ENCODE data around the gene PODXL. TPM values are rescaled to one million over a fixed set of nuclear protein-coding genes. Genes with fewer than 3 reads are reported as not detected.

PODXL gene
- total and polyA plus RNA-seq, 2 donors (not counting 3 experiments of a cell fraction or from before 2014, with no cell fraction given): 86.4 to 156 TPM

DNA sequence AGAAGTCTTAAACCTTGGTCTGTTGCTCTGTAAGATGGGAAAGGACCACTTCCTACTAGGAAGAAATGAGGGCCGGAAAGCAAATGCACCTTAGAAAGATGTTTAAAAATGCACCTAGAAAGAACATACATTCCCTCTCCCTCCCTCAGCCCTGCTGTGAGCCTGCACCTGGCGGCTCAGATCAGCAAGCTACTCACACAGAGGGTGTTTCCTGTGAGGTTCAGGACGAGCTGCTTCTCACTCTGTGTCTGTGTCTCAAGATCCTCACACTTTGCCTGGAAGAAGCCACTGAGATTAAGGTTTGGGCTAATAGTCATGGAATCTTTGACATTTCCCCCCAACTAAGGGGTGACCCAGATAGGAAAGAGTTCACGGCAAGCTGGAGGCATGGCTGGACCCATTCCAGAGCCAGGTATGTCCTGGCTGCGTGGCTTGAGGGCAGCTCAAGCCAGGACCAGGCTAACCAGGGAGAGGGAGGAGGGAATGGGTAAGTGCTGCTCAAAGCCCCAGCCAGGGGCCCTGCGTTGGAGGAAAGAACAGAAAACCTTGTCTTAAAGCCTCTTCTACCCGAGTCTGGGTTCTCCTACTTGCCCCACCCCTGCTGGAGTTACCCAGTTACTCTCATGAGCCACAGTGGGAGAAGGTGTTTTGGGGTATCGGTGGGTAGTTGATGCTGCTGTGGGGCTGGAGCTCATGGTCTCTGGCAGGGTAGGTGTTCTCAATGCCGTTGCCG, 47.5 kb downstream of the PODXL start:
- TF ChIP-seq POLR2AphosphoS5 (IDR thresholded peaks at IDR 0.05; ENCODE audit: insufficient read depth, low read depth, low read length) (no peak), MYC (IDR thresholded peaks at IDR 0.05; ENCODE audit: low read depth, low read length) (no peak), EZH2 (IDR thresholded peaks at IDR 0.05; ENCODE audit: borderline replicate concordance, low read depth, low read length, severe bottlenecking) (no peak), JUN (IDR thresholded peaks at IDR 0.05; ENCODE audit: borderline replicate concordance, insufficient read depth, insufficient read length, low read depth) (no peak), GATA2 (IDR thresholded peaks at IDR 0.05; ENCODE audit: insufficient read depth, insufficient read length, low read depth, low read length) (no peak), POLR2A (IDR thresholded peaks at IDR 0.05; ENCODE audit: low read depth, low read length) (no peak)
- TF ChIP-seq, protein P1, sequence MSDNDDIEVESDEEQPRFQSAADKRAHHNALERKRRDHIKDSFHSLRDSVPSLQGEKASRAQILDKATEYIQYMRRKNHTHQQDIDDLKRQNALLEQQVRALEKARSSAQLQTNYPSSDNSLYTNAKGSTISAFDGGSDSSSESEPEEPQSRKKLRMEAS (IDR thresholded peaks at IDR 0.05; ENCODE audit: insufficient read depth, insufficient read length): no peak
- Histone ChIP-seq H4K20me1 (replicated peaks; ENCODE audit: control insufficient read depth, extremely low read depth, insufficient read depth, low read length) (no peaks in the 10 kb centered on the region), H3K36me3 (ENCODE audit: control insufficient read depth in 2 of 2, extremely low read depth in 1 of 2, insufficient read depth in 2 of 2, low read length in 2 of 2) (peaks cover 12 to 33% of the 10 kb centered on the region in 2 experiments), H3K9me3 (replicated peaks; ENCODE audit: control insufficient read depth, insufficient read depth, low read length) (no peaks in the 10 kb centered on the region), H3K4me2 (ENCODE audit: insufficient read depth, low read length) (no peak overlapping the region), H3K9me1 (replicated peaks; ENCODE audit: control insufficient read depth, extremely low read depth, insufficient read depth, low read length) (no peaks in the 10 kb centered on the region), H3K27ac (ENCODE audit: insufficient read depth, low read depth, low read length) (no peak overlapping the region), H3K9ac (replicated peaks; ENCODE audit: extremely low read depth, insufficient read depth, low read length) (no peak overlapping the region), H2AFZ (ENCODE audit: low read depth, low read length) (no peak overlapping the region), H3K27me3 (ENCODE audit: control insufficient read depth in 2 of 2, insufficient read depth in 2 of 2, low read length in 2 of 2) (no peaks in the 10 kb centered on the region), H3K4me1 (ENCODE audit: control insufficient read depth, extremely low read depth, insufficient read depth, low read length) (peaks cover 21% of the 10 kb centered on the region), H3K79me2 (ENCODE audit: control insufficient read depth, insufficient read depth, low read length) (peaks cover 32% of the 10 kb centered on the region), H3K4me3 (replicated peaks in 1 of 3; ENCODE audit: insufficient read depth in 1 of 3, low read depth in 1 of 3, low read length in 3 of 3) (no peak overlapping the region)
- no peak for FAIRE-seq
- BruUV-seq (replicated peaks): no TSS peak
- ChIA-PET POLR2A (no interaction called here), CTCF (interaction anchor here (1.0 to 8.4 kb wide), 13 partner anchors 9 to 180 kb away, joined by 3 to 79 read pairs (median 4); no protein-coding TSS in a partner anchor)
- intact Hi-C loops (cut with micrococcal nuclease) (loop anchor here (1.0 kb wide), 3 partner anchors 31 to 145 kb away; no protein-coding TSS in a partner anchor), dilution Hi-C loops (cut with MboI; ENCODE audit: extremely low pct_ligation_motif_present, low sequenced_read_pairs) (no loop called here)
- DNase-seq (ENCODE audit: low read depth, low spot score): no peak

Measured in endothelial cell of umbilical vein (primary cell).